NAMALWA (cell line): ENCODE results near the gene PTPRU.

Source experiments
- DNase-seq: peaks from one replicate; pipeline ENCODE4 v3.0.0-alpha.2; 2015; ENCODE audit warnings: low spot score

PTPRU gene

GRCh38 chr1:29317916-29318530 lies 81.7 kb downstream of the PTPRU start:
- no peak for DNase-seq

GRCh38 chr1:29318724-29319123 lies 82.4 kb downstream of the PTPRU start:
- no peak for DNase-seq

- DNase-seq, result no peak
Measured at GRCh38 chr1:29319300-29320110, 83.2 kb downstream of the PTPRU start.

GRCh38 chr1:29320156-29320940 lies 84.0 kb downstream of the PTPRU start:
- DNase-seq, result no peak

DNA sequence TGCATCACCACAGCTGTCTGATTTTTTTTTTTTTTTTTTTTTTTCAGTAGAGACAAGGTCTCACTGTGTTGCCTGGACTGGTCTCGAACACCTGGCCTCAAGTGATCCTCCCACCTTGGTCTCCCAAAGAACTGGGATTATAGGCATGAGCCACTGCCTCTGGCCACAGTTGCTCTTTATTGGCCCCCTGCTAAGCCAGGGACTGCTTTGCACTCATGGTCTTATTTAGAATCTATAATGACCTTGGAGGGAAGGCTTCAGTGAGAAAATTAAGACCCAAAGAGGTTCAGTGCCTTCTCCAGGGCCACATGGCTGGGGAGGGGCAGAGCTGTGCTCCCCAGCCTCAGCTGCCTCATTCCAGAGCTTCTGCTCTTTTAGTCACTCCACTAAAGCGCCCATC lies 84.9 kb downstream of the PTPRU start:
- DNase-seq, result no peak

DNA sequence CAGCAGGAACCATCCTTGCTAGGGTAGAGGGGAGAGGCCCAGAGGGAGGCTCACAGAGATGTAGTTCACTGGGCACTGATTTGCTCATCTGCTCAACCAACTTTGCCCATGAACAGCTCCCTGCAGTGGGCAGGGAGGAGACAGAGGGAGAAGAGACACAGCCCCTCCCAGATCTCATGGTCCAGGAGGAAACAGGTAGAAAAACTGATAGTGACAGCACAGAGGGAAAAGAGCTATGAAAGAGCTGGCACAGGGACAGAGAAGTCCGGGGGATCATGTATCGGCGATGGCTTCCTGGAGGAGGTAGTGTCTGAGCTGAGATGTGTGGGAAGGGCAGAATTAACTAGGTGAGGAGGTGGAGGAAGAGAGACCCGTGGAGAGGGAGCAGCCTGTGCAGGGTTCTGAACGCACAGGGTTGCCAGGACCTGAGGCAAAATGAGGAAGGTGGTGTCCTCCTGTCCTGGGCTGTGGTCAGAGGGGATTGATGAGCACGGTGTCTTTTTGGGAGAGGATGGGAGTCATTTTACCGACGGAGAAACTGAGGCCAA lies 85.9 kb downstream of the PTPRU start:
- no peak for DNase-seq

DNA sequence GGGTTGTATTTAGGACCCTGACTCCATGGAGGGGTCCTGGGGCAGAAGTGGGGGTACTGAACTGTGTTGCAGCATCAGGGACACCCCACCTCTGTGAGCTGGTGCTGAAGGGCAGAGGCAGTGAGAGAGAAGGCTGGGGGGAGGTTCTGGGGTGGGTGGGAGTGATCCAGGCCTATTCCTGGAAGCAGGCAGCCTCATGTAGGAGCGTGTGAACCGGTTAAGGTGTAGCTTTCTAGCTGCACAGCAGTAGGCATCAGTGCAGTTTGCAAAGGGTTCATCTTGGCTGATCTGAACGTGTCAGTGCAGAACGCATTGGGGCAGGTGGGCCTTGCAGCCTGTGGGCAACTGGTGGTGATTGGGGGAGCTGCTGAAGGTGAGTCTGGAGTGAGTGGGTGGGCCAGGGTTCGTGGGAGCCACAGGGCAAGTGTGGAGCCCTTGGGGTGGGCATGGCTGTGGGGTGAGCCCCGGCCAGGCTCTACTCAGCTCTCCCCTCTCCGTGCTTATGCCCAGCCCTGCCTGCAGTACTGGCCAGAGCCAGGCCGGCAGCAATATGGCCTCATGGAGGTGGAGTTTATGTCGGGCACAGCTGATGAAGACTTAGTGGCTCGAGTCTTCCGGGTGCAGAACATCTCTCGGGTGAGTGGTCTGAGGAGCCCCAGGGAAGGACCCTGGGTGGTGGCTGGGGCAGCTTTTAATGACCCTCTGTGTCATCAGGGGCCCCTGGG lies 86.7 kb downstream of the PTPRU start:
- DNase-seq, result no peak

- DNase-seq, result no peak
Measured at GRCh38 chr1:29323636-29324035, 87.3 kb downstream of the PTPRU start.

- DNase-seq, result no peak
Measured at GRCh38 chr1:29324202-29324601, 87.9 kb downstream of the PTPRU start.

DNA sequence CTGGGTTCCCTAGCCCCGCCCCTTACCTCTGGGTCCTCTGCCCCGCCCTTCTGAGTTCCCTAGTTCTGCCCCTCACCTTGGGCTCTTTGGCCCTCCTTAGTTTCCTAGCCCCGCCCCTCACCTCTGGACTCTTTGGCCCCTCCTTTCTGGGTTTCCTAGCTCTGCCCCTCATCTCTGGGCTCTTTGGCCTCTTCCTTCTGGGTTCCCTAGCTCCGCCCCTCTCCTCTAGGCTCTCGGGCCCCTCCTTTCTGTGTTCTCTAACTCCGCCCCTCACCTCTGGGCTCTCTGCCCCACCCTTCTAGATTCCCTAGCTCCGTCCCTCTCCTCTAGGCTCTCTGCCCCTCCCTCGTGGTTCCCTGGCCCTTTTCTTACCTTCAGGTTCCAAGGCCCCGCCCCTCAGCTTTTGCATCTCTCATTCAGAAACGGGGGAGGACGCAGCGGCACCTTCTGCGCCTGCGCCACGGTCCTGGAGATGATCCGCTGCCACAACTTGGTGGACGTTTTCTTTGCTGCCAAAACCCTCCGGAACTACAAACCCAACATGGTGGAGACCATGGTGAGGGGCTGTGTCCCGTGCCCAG lies 88.5 kb downstream of the PTPRU start:
- peak; percentile 27 for DNase-seq

DNA sequence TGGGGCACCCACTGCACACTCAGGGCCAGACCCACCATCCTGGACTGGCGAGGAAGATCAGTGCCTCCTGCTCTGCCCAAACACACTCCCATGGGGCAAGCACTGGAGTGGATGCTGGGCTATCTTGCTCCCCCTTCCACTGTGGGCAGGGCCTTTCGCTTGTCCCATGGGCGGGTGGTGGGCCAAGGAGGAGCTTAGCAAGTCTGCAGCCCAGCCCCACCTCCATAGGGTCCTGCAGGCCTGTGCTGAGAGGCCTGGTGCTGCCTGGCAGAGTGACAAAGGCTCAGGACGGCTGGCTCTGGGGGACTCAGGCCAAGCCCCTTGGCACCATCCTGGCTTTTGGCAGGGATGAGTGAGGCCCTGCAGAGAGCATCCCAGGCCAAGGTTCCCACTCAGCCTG lies 89.4 kb downstream of the PTPRU start:
- no peak for DNase-seq

- DNase-seq, result no peak
Measured at GRCh38 chr1:29326123-29326522, 89.8 kb downstream of the PTPRU start.

- no peak for DNase-seq
Measured at GRCh38 chr1:29327223-29327935, 91.1 kb downstream of the PTPRU start.

DNA sequence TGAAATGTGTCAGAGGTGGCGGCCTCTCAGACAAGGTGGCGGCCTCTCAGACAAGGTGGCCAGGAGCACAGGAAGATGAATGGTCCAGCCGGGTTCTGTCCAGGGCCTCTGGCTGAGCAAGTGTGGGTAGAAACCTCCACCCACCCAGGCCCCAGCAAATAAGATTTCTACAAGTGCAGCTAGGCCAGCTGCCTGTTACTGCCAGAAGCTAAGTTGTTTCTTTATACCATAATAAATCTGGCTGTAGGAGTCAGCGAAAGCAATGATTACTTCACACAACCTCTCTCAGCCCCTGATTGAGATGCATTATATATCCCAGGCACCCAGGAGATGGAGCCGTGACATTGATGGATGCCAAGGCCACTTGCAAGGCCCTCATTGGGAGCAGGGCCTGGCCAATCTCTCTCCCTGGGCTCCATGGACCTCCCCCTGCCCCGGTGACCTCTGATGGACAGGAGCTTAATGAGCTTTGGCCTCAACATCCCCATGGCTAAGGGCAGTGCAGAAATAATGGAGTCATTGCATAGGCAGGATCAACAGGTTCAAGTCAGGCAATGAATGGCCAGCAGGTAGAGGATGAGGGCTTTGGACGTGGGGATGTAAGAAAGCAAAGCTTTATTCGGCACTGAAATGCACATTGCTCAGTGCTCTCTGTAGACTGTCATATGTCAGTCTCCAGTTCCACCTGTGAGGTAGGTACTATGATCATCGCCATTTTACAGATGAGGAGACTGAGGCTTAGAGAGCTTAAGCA lies 92.9 kb downstream of the PTPRU start:
- no peak for DNase-seq

DNA sequence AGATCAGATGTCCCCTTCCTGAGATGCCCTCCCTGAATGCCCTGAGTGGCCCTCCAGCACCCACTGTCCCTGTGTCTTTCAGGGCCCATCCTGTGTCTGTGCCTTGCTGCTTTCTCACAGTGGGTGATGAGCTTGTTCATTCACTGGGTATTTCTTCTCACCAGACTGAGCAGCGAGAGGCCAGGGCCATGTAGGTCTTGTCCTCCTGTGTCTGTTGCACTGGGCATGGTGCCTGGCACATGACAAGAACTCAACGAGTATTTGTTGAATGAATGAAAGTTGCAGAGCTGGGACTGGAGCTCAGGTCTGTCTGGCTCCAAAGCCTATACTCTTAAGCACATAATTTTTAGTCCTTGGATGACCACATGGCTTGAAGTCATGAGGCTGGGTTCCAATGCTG lies 93.8 kb downstream of the PTPRU start:
- DNase-seq, result no peak

GRCh38 chr1:29330856-29331255 lies 94.5 kb downstream of the PTPRU start:
- no peak for DNase-seq

GRCh38 chr1:29331309-29331708 lies 95.0 kb downstream of the PTPRU start:
- DNase-seq, result no peak

- DNase-seq, result no peak
Measured at GRCh38 chr1:29331729-29332128, 95.4 kb downstream of the PTPRU start.

DNA sequence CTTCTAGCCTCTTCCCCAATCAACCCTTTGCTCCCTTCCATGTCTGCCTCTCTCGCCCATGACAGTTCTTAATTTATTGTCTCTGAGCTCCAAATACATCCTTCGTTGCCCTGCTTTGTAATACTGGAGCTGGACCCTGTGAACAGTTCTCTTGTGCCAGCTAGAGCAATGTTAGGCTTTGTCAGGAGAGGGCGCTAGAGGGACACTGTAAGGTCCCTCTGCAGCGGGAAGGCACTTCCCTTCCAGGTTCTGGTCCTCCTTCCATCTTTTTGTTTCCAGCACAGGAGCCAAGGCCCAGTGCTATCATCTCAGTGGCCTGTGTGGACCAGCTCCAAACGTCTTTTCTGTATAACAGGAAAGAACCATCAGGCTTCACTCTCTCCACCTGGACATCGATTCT lies 95.9 kb downstream of the PTPRU start:
- peak; percentile 64 for DNase-seq

- DNase-seq, result no peak
Measured at GRCh38 chr1:29333008-29333407, 96.7 kb downstream of the PTPRU start.
